Measurements from ENCODE around the gene DRICH1. TPM values are rescaled to one million over a fixed set of nuclear protein-coding genes. Genes with fewer than 3 reads are reported as not detected.
A peak's percentile ranks its signal among the peaks of the same experiment; 100 is the strongest.
"Not testable (repeated sequence)": the region's sequence is repeated elsewhere in the genome, so short reads cannot be mapped to it uniquely, and the experiment has no call there.

Gene DRICH1
- total and polyA plus RNA-seq, 2 experiments from 2014 or later: not detected

DNA sequence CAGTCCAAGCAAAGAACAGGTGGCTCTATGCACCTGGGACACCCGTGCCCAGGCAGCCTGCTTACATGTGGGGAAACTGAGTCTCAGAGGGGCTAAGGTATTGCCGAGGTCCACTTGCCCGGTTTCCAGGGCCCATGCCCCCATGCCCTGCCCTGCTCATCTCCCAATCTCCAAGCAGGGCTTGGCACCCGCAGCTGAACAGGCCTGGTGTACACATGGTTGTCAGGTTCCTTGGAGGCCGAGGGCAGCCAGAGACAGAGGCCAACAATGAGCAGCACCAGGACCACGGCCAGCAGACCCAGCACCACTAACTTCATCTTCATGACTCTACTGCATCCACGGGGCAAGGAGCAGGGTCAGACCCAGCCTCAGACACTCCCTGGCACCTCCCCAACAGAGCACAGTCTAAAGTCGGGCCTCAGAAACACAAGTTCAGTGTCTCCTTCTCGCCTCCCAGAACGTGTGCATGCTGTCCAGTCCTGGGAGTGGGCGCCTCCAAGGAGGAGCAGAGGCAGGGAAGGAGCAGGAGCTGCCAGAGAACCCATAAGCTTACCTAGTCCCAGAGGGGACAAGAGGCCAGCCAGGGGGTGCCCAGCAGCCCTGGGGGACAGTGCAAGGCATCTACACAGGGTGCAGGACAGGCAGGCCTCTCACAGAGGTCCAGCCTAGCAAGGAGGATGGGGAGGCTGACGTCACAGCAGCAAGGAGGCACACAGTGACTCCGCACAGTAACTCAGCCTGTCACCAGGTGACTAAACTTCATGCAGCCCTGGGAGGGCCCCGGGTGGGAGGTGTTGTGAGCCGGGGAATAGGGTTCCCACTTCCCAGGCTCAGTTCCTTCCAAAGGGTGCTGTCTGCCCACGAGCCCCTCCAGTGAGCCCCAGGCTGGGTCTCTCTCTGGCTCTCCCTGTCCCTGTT, 38.5 kb upstream of the DRICH1 start:
- H3K4me2 ChIP-seq (ENCODE audit: unreplicated experiment): no peak overlapping the region
- H2AFZ ChIP-seq: no peak overlapping the region
- H3K9ac ChIP-seq: no peak overlapping the region
- TF ChIP-seq EZH2 (IDR thresholded peaks at IDR 0.05; ENCODE audit: insufficient read depth, poor library complexity, severe bottlenecking) (no peak), EZH2phosphoT487 (IDR thresholded peaks at IDR 0.05; ENCODE audit: insufficient read depth, low read depth) (no peak)
- H3K4me3 ChIP-seq: no peak overlapping the region
- H3K4me1 ChIP-seq (ENCODE audit: insufficient read depth): no peaks in the 10 kb centered on the region
- H3K27me3 ChIP-seq (replicated peaks; ENCODE audit: insufficient read depth): no peaks in the 10 kb centered on the region
- DNase-seq: peak; percentile 23
- H3K27ac ChIP-seq: no peak overlapping the region
- in situ Hi-C loops (cut with MboI): no loop called here
- H3K9me3 ChIP-seq (ENCODE audit: low read depth): no peaks in the 10 kb centered on the region
- H3K9me2 ChIP-seq (ENCODE audit: insufficient read depth): no peaks in the 10 kb centered on the region
- no peaks in the 10 kb centered on the region for H4K20me1 ChIP-seq (ENCODE audit: insufficient read depth)
- H3K36me3 ChIP-seq (ENCODE audit: low read depth): no peaks in the 10 kb centered on the region
- 61 to 63% methylated on average over 14 to 16 of the region's 16 CpGs for WGBS, 2 experiments (ENCODE audit: low coverage in 1 of 2, low lambda C conversion rate in 2 of 2, missing lambda C conversion rate in 2 of 2)
- H3K79me2 ChIP-seq (ENCODE audit: insufficient read depth): no peaks in the 10 kb centered on the region
- no peaks in the 10 kb centered on the region for H3F3A ChIP-seq (ENCODE audit: insufficient read depth)

GRCh38 chr22:23660381-23660780, 28.3 kb upstream of the DRICH1 start:
- H4K20me1 ChIP-seq (ENCODE audit: insufficient read depth); H3K9me3 ChIP-seq (ENCODE audit: low read depth); in situ Hi-C loops (cut with MboI); H3K4me1 ChIP-seq (ENCODE audit: insufficient read depth); H3K79me2 ChIP-seq (ENCODE audit: insufficient read depth); H3F3A ChIP-seq (ENCODE audit: insufficient read depth); H3K9me2 ChIP-seq (ENCODE audit: insufficient read depth); H3K4me2 ChIP-seq (ENCODE audit: unreplicated experiment); H3K36me3 ChIP-seq (ENCODE audit: low read depth); H3K9ac ChIP-seq; H3K27me3 ChIP-seq (replicated peaks; ENCODE audit: insufficient read depth); H3K27ac ChIP-seq; H2AFZ ChIP-seq; H3K4me3 ChIP-seq; DNase-seq: not testable (repeated sequence)
- 92 to 94% methylated on average over 4 of the region's 4 CpGs for WGBS, 2 experiments (ENCODE audit: low coverage in 1 of 2, low lambda C conversion rate in 2 of 2, missing lambda C conversion rate in 2 of 2)

- Histone ChIP-seq H3K9me2 (ENCODE audit: insufficient read depth) (no peaks in the 10 kb centered on the region), H3K27ac (no peak overlapping the region), H3K4me2 (ENCODE audit: unreplicated experiment) (no peak overlapping the region), H3F3A (ENCODE audit: insufficient read depth) (no peaks in the 10 kb centered on the region), H3K79me2 (ENCODE audit: insufficient read depth) (no peaks in the 10 kb centered on the region), H3K9ac (no peak overlapping the region), H3K4me1 (ENCODE audit: insufficient read depth) (no peaks in the 10 kb centered on the region), H4K20me1 (ENCODE audit: insufficient read depth) (no peaks in the 10 kb centered on the region), H3K36me3 (ENCODE audit: low read depth) (no peaks in the 10 kb centered on the region), H3K27me3 (replicated peaks; ENCODE audit: insufficient read depth) (no peaks in the 10 kb centered on the region), H2AFZ (no peak overlapping the region), H3K4me3 (no peak overlapping the region), H3K9me3 (ENCODE audit: low read depth) (no peaks in the 10 kb centered on the region)
- no peak for DNase-seq
- in situ Hi-C loops (cut with MboI): no loop called here
- TF ChIP-seq EZH2 (IDR thresholded peaks at IDR 0.05; ENCODE audit: insufficient read depth, poor library complexity, severe bottlenecking): no peak
- no peak for TF ChIP-seq EZH2phosphoT487 (IDR thresholded peaks at IDR 0.05; ENCODE audit: insufficient read depth, low read depth)
- WGBS, 2 experiments (ENCODE audit: low coverage in 1 of 2, low lambda C conversion rate in 2 of 2, missing lambda C conversion rate in 2 of 2): 58 to 78% methylated on average over 5 of the region's 5 CpGs
These were observed 25.6 kb upstream of the DRICH1 start for GRCh38 chr22:23657727-23658126.

- H2AFZ ChIP-seq: no peak overlapping the region
- no peaks in the 10 kb centered on the region for H3K4me1 ChIP-seq (ENCODE audit: insufficient read depth)
- H3K9ac ChIP-seq: no peak overlapping the region
- H3K36me3 ChIP-seq (ENCODE audit: low read depth): no peaks in the 10 kb centered on the region
- no peak overlapping the region for H3K4me2 ChIP-seq (ENCODE audit: unreplicated experiment)
- DNase-seq: no peak
- no peaks in the 10 kb centered on the region for H3K27me3 ChIP-seq (replicated peaks; ENCODE audit: insufficient read depth)
- H3K4me3 ChIP-seq: no peak overlapping the region
- 95 to 97% methylated on average over 4 to 6 of the region's 6 CpGs for WGBS, 2 experiments (ENCODE audit: low coverage in 1 of 2, low lambda C conversion rate in 2 of 2, missing lambda C conversion rate in 2 of 2)
- no peak overlapping the region for H3K27ac ChIP-seq
- in situ Hi-C loops (cut with MboI): no loop called here
- H4K20me1 ChIP-seq (ENCODE audit: insufficient read depth): no peaks in the 10 kb centered on the region
- TF ChIP-seq EZH2 (IDR thresholded peaks at IDR 0.05; ENCODE audit: insufficient read depth, poor library complexity, severe bottlenecking): no peak
- TF ChIP-seq EZH2phosphoT487 (IDR thresholded peaks at IDR 0.05; ENCODE audit: insufficient read depth, low read depth): no peak
- H3K79me2 ChIP-seq (ENCODE audit: insufficient read depth): no peaks in the 10 kb centered on the region
- H3K9me2 ChIP-seq (ENCODE audit: insufficient read depth): no peaks in the 10 kb centered on the region
- no peaks in the 10 kb centered on the region for H3K9me3 ChIP-seq (ENCODE audit: low read depth)
- H3F3A ChIP-seq (ENCODE audit: insufficient read depth): no peaks in the 10 kb centered on the region
These were observed 23.9 kb upstream of the DRICH1 start for GRCh38 chr22:23655891-23656475.
